ENCODE data around the gene SPATS2L. TPM values are rescaled to one million over a fixed set of nuclear protein-coding genes. Genes with fewer than 3 reads are reported as not detected.
"Not testable (repeated sequence)": the region's sequence is repeated elsewhere in the genome, so short reads cannot be mapped to it uniquely, and the experiment has no call there.

SPATS2L gene
- polyA plus RNA-seq, 3 donors = 129 to 143 (median 132) TPM

DNA sequence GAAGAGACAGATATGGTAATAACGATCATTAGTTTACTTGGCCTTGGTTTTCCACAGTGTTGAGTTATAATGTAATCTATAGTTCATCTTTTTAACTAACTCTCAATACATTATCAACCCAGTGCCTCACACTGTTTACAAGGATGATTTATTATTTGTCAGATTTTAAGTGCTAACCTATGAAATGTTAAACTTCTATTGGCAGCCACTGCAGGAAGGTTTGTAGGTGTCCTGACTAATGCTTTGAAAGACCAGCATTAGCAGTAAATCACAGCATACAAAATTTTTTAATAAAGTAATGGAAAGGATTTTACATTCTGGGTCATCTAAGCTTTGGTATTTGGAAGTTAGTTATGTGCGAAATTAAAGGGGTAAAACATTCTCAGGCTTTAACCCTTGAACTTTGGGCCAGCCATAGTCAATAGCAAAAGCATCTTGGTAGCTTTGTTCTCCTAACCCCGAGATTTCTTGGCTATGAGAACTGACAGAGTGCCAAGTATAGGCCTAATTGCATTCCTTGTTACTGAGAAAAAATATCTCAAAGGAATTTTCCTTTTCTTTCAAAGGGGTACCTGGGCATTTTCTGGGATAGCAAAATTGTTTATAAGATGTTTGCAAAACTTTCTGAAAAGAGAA lies 30.6 kb downstream of the SPATS2L start:
- DNase-seq (ENCODE audit: extremely low read depth in 1 of 11, low read depth in 9 of 11, low spot score in 4 of 11) = no peak

DNA sequence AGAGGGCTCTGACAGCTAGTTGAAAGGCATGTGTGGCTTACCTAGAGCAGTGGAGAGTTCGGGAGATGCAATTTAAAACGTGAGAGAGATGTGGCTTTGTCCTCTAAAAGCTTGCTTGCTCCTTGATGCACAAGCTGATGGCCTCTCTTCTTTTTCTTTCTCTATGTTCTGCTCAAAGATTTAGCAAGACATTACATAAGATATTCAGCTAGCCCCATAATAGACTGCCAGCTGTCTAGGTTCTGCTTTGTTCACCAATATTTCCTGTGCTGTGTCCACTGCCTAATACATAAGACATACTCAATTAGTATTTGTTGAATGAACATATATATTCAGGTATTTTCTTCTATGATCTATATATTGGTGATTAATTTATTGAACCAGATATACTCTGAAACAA lies 31.1 kb downstream of the SPATS2L start:
- DNase-seq (ENCODE audit: extremely low read depth in 1 of 11, low read depth in 9 of 11, low spot score in 4 of 11) = no peak

DNA sequence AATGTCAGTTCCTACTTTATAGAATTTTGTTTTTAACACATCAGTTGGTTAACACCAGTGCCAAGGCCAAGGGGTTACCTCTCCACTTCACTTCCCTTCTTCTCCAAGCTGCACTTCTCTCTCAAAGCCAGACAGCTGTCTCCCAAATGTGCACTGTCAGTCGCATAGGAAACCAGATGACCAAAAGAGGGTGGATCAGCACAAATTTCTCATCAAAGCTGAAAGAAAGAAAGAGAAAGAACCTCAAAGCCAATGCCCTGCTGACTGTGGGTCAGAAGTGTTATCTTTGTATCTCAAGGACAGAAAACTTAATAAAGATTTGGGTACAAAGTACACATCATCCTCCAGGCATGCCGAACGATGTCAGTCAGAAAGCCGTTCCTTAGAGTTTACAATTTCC lies 32.2 kb downstream of the SPATS2L start:
- DNase-seq (ENCODE audit: extremely low read depth in 1 of 11, low read depth in 9 of 11, low spot score in 4 of 11) = no peak

DNA sequence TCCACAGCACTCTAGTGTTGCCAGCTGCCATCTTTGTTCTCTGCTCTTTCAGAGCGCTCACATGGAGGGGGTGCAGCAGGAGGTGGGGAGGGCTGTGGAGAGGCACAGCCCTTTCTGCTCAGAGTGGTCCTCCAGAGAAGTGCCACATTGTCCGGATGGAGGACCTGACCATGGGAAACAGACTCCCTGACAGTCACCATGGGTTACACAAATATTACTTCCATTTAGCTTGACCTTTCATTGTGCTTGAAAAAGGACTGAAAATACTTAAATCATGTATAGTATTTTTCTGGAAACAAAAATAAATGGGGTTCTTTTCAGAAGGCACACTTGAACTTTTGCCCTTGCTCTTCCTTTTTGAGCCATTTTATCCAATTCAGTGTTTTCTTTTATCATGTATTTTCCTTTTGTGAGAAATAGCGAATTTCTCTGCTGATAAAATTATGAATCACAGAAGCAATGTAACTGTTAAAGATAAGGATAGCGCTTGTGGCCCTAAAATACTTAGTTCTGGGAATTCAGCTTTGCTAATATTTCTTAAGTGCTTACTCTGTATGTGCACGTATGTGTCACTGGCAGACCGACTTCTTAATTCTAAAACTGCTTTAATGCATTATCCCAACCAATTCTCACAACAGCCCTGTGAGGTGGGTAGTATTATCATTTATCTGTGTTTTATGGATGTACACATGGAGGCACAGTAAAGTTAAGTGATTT lies 34.2 kb downstream of the SPATS2L start:
- DNase-seq (ENCODE audit: extremely low read depth in 1 of 11, low read depth in 9 of 11, low spot score in 4 of 11) = no peak

DNA sequence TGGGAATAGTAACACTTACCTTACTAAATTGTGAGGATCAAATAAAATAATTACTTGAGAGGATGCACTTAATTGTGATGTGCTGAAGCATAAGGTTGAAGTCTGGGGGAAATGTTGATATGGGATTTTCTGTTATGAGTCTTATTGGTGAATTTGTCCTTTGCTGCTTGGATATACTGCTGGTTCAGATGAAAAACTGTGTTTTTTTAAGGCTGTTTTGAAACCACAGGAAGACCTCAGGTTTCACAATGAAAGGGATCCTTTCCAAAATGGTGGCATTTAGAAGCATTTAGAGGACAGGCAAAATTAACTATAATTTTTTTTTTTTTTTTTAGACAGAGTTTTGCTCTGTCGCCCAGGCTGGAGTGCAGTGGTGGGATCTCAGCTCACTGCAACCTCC lies 34.9 kb downstream of the SPATS2L start:
- no peak for DNase-seq (ENCODE audit: extremely low read depth in 1 of 11, low read depth in 9 of 11, low spot score in 4 of 11)

DNA sequence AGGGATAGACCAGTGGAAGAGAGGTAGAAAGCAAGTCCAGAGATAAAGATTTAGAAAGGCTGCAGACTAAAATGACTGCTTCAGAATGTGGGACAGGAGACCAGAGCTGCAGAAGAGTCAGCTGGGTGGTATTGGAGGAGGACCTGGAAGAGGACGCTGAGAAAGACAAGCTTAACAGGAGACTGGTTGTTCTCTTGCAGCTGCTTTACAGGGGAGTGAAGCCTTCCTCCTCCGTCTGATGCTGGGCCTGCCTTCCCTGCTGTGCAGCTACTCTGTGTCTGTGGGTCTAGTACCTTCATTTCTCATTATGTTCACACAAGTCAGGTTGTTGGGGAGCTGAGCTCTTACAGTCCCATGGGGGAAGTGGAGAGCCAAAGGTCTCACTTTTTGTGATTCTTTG lies 35.7 kb downstream of the SPATS2L start:
- DNase-seq (ENCODE audit: extremely low read depth in 1 of 11, low read depth in 9 of 11, low spot score in 4 of 11) = no peak

DNA sequence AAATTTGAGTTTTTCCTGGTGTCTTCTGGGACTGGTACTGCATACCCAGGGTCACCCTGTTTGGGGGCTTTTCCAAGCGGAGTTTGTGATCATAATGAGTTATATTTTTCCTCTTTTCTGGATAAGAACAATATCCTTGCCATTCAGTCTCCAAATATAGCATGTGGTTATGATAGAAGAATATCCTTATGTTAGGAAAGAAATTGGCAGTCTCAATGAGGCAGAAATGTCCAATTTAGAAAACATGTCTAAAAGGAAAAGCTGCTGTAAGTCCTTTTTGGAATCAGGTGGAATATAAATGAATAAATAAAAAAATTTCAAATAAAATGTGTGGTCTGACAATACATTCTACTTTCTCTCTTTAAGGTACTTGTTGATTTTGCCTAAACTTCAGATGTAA lies 36.2 kb downstream of the SPATS2L start:
- no peak for DNase-seq (ENCODE audit: extremely low read depth in 1 of 11, low read depth in 9 of 11, low spot score in 4 of 11)

DNA sequence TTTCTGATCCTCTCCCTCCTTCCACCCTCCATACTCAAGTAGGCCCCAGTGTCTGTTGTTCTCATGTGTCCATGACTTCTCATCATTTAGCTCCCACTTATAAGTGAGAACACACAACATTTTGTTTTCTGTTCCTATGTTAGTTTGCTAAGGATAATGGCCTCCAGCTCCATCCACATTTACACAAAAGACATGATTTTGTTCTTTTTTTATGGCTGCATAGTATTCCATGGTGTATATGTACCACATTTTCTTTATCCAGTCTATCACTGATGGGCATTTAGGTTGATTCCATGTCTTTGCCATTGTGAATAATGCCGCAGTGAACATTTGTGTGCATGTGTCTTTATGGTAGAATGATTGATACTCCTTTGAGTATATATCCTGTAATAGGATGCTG lies 37.7 kb downstream of the SPATS2L start:
- not testable (repeated sequence) for DNase-seq (ENCODE audit: extremely low read depth in 1 of 11, low read depth in 9 of 11, low spot score in 4 of 11)

DNA sequence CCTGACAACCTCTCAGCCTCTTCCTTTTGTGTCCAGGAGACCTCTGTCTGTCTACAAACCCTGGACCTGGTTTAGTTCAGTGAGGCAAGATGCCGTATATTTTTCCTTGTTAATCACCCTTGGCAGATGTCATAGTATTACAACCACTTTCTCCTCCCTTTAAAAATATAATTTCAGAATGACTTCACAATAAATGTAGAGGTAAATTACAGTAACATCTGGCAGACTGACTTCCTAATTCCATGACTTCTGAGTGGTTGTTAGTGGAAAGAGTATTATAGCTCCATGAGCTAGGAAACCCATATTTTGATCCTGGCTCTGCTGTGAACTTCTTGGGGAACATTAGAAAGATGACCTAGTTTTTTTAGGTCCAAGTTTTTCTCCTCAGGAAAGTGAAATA lies 39.5 kb downstream of the SPATS2L start:
- DNase-seq (ENCODE audit: extremely low read depth in 1 of 11, low read depth in 9 of 11, low spot score in 4 of 11) = no peak

DNA sequence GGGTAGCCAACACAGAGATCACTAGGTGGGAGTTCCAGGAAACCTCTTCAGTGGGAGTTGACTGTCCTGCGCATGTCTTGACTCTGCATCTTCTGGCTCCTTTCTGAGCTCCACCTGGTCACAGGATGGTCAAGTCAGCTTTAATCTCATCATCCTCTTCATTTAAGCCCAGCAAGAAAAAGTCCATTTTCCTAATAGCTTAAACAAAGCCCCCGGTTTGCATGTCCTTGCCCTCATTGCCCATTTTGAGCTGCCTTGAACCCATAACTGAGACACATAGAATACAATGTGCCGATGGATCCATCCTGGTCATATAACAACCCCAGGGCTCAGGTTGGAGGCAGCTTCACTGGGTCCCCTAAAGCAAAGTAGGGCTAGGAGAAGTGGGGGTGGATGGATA lies 40.8 kb downstream of the SPATS2L start:
- no peak for DNase-seq (ENCODE audit: extremely low read depth in 1 of 11, low read depth in 9 of 11, low spot score in 4 of 11)

DNA sequence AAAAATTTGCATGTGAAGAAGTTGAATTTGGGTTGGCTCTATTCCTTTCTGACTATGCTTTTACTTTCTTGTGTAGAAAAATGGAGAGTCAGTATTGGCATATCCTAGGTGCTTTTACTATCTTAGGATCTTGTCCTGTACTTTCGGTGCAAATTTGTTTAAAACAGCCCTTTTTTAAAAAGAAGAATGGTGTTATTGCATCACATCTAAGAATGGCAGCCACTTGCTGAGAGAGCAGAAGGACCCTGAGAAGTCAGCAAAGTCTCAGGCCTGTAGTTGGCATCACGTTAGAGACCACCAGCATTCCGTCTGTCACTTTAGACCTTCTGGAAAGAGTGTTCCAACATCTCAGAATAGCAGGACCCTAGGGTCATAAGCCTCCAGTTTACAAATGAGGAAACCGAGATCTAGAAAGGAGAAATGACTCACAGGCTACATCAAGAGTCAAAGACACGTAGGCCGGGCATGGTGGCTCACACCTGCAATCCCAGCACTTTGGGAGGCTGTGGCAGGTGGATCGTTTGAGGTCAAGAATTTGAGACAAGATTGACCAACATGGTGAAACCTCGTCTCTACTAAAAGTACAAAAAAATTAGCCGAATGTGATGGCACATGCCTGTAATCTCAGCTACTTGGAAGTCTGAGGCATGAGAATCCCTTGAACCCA lies 42.5 kb downstream of the SPATS2L start:
- no peak for DNase-seq (ENCODE audit: extremely low read depth in 1 of 11, low read depth in 9 of 11, low spot score in 4 of 11)

DNA sequence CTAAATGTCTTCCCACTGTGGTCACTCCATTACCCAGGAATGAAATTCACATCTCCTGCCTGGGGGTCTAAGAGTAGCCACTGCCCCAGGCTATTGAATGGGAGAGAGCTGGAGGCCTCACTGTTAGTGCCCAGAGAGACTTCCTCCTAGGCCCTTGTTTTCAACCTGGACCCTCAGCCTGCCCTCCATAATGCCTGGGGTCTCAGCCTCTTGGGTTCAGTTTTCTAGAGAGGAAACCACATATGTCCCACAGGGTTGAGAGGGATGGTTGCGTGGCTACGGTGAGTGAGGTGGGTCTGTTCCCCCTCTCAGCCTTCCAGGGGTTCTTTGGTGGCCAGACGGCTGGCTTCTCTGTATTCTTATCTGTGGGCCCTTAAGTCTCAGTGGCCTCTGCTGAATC lies 43.4 kb downstream of the SPATS2L start:
- no peak for DNase-seq (ENCODE audit: extremely low read depth in 1 of 11, low read depth in 9 of 11, low spot score in 4 of 11)

DNA sequence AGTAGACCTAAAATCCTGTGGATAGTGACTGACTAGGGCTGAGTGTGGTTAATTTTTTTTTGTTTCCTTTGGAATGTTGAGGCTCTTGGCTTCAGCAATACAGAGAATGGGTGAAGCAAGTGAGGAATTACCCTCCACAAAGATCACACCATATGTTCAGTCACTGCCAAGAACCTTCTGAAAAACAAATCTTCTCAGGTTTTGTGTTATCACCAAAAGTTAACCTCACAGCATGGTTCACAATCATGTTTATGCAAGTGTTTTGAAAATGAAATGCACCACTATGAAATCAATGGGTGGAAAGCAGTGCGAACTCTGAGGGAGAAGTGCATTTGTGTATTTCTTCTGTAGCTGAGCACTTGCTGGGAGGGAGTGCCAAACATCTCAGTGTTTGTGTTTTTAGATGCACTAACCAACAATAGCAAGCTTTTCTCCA lies 44.4 kb downstream of the SPATS2L start:
- no peak for DNase-seq (ENCODE audit: extremely low read depth in 1 of 11, low read depth in 9 of 11, low spot score in 4 of 11)

DNA sequence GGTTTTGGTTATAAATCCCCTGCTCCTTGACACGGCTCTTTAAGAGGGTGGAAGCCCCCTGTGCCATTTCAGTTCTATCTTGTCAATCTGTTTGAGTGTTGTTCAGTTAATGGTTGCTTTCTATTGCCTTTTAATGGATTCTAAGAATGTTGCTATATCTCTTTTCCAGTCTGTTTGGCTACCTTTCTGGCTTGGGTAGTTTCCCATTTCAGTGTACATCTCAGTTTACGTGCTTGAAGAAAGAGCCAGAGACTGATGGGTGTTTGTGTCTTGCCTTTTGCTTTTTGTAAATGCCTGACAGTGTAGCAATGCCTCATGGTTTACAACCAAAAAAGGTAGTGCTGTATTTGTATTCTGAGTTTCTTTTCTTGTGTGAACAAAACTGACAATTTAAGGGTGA lies 45.3 kb downstream of the SPATS2L start:
- DNase-seq (ENCODE audit: extremely low read depth in 1 of 11, low read depth in 9 of 11, low spot score in 4 of 11) = no peak

DNA sequence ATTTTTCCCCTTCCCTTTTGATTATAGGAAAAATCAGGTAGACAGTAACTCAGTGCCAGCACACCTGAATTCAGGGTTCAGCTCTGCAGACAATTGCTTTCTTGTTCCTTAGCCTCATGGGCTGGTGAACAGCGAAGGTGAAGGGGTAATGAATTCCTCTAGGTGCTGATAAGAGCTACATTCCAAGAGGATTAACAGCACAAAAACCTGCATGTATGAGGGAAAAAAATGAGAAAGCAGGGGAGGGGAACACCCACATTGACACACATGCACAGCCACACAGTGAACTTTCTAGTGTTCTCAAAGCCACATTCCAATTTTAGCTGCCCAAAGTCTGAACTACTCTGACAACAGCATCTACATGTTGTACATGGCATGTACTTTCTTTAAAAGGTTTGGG lies 46.1 kb downstream of the SPATS2L start:
- DNase-seq (ENCODE audit: extremely low read depth in 1 of 11, low read depth in 9 of 11, low spot score in 4 of 11) = no peak

DNA sequence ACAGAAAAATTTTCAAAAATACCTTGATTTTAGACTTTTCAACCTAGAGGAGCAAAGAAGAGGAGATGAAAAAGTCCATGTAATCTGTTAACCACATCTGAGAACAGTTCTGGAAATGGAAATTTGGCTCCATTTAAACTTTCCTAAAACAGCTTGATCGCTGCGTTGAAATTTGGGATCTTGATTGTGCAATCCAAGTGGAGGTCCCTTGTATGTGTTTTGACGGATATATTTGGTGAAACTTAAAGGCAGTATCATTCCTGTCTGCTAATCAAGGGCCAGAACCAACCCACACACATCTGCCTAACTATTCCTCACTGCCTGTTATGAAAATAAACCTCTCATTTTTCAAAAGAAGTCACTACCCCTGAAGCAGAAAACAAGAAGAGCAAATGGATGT lies 46.6 kb downstream of the SPATS2L start:
- no peak for DNase-seq (ENCODE audit: extremely low read depth in 1 of 11, low read depth in 9 of 11, low spot score in 4 of 11)

DNA sequence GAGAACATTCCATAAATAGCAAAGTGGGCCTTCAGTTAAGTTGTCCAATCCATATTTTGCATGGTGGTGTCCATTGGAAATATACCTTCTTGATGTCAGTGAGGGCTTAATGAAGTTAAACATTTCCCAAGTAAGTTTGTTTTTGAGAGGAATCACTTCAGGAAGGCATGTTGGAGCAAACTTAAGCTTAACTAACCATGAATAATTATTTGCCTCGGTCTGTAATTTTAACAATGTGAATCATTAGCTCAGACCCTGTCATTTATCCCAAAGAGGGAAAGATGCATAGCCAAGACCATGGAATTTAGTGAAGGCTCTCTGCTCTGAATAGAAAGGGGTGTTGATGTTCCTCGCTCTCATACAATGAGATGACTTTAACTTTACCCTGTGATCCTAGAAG lies 47.4 kb downstream of the SPATS2L start:
- DNase-seq (ENCODE audit: extremely low read depth in 1 of 11, low read depth in 9 of 11, low spot score in 4 of 11) = no peak

DNA sequence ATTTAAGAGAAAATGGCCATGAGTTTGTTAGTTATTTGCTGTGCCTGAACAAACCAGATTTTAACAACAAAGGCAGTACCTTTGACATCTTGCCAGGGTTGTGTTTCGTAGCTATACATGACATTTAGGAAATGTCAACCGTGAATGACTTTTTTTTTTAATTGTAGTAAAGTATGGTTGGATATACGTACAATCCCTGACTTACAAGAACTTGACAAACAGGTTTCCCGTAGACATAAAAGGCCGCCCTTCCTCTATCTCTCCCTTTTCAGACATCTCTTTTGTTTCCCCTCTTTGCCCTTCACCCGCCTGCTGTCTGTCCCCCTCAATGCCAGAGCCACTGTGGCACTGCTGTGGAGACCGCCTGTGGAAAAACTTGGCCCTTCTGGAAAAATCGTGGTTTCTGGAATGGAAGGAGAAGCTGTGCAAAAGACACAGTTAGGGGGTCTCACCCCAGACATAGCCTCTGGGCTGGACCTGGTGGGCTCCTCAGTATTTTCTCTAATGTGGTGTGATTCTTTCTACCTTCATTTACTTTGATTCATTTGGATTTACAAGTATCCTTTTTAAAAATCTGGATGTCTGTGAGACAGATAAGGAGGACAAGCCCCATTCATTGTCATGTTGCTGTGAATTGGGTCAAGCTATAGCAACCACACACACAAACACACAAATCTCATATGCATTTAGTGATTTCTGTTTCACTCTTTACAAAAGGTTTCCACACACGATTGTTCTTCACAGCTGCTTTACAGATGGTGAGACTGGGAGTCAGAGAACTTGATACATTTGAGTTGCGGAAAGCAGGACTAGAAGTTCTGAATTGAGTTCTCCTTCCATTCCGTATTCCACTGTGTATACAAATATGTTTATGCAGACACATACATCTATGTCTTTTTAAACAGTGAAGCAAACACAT lies 48.6 kb downstream of the SPATS2L start:
- no peak for DNase-seq (ENCODE audit: extremely low read depth in 1 of 11, low read depth in 9 of 11, low spot score in 4 of 11)

DNA sequence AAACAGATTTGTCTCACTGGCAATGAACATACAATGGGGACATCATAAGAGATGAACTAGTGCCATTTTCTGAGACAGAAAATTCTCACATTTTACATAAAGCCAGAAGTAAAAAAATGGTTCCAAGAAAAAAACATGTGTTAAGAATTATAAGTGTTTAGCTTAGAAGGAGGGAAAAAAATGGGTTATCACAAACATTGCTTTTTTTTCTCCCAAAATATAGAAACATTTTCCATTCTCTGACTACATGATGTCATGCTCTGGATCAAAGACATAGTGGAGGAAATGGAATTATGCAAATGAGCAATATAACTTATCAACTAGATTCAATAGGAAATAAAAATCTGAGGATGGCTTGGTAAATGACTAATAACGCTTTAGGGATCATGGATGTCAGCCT lies 49.8 kb downstream of the SPATS2L start:
- no peak for DNase-seq (ENCODE audit: extremely low read depth in 1 of 11, low read depth in 9 of 11, low spot score in 4 of 11)

All from renal cortex interstitium (tissue), 11 donors.